Measurements from ENCODE around the gene SUPT5H.
"Not testable (repeated sequence)": the region's sequence is repeated elsewhere in the genome, so short reads cannot be mapped to it uniquely, and the experiment has no call there.

SUPT5H gene

GRCh38 chr19:39426170-39426569 is 19.2 kb upstream of the SUPT5H start:
- no peak for DNase-seq

- DNase-seq = no peak
Observed at GRCh38 chr19:39427707-39428106, 17.7 kb upstream of the SUPT5H start.

GRCh38 chr19:39428283-39429112 is 16.9 kb upstream of the SUPT5H start:
- no peak for DNase-seq

- DNase-seq = no peak
Observed at GRCh38 chr19:39430675-39431593, 14.4 kb upstream of the SUPT5H start.

GRCh38 chr19:39432677-39433025 is 12.7 kb upstream of the SUPT5H start:
- no peak for DNase-seq

- no peak for DNase-seq
Observed at GRCh38 chr19:39433480-39434079, 11.8 kb upstream of the SUPT5H start.

GRCh38 chr19:39434123-39435076 is 11.0 kb upstream of the SUPT5H start:
- no peak for DNase-seq

- DNase-seq = peak; percentile 100
Observed at GRCh38 chr19:39435499-39436349, 9.7 kb upstream of the SUPT5H start, which contains the start of gene RPS16. TSS of gene RPS16 (minus strand) at chr19:39435949. CDS start at chr19:39435895, 54 bp downstream.

- DNase-seq = no peak
Observed at GRCh38 chr19:39436350-39436716, 9.0 kb upstream of the SUPT5H start.

- DNase-seq = no peak
Observed at GRCh38 chr19:39438270-39438934, 7.0 kb upstream of the SUPT5H start.

- no peak for DNase-seq
Observed at GRCh38 chr19:39444598-39445195, 685 bp upstream of the SUPT5H start.

- DNase-seq = no peak
Observed at GRCh38 chr19:39446365-39447084, 1.1 kb downstream of the SUPT5H start.

- DNase-seq = no peak
Observed at GRCh38 chr19:39448271-39448670, 2.9 kb downstream of the SUPT5H start.

GRCh38 chr19:39449116-39449797 is 3.9 kb downstream of the SUPT5H start:
- no peak for DNase-seq

- DNase-seq = not testable (repeated sequence)
Observed at GRCh38 chr19:39451257-39451656, 5.9 kb downstream of the SUPT5H start.

GRCh38 chr19:39463403-39463802 is 18.0 kb downstream of the SUPT5H start:
- no peak for DNase-seq

- DNase-seq = no peak
Observed at GRCh38 chr19:39465956-39466747, 20.8 kb downstream of the SUPT5H start.

GRCh38 chr19:39467941-39468340 is 22.6 kb downstream of the SUPT5H start:
- no peak for DNase-seq
